ENCODE data around the gene SLC25A28. TPM values are rescaled to one million over a fixed set of nuclear protein-coding genes. Genes with fewer than 3 reads are reported as not detected.
"Not testable (repeated sequence)": the region's sequence is repeated elsewhere in the genome, so short reads cannot be mapped to it uniquely, and the experiment has no call there.

Gene SLC25A28
- total and polyA plus RNA-seq, 8 donors: 32.5 to 55.8 (median 49.3) TPM

- DNase-seq: no peak
- ATAC-seq: no peak
- TF ChIP-seq, protein P1, sequence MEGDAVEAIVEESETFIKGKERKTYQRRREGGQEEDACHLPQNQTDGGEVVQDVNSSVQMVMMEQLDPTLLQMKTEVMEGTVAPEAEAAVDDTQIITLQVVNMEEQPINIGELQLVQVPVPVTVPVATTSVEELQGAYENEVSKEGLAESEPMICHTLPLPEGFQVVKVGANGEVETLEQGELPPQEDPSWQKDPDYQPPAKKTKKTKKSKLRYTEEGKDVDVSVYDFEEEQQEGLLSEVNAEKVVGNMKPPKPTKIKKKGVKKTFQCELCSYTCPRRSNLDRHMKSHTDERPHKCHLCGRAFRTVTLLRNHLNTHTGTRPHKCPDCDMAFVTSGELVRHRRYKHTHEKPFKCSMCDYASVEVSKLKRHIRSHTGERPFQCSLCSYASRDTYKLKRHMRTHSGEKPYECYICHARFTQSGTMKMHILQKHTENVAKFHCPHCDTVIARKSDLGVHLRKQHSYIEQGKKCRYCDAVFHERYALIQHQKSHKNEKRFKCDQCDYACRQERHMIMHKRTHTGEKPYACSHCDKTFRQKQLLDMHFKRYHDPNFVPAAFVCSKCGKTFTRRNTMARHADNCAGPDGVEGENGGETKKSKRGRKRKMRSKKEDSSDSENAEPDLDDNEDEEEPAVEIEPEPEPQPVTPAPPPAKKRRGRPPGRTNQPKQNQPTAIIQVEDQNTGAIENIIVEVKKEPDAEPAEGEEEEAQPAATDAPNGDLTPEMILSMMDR (IDR thresholded peaks at IDR 0.05): no peak
- H3K9me3 ChIP-seq: no peaks in the 10 kb centered on the region
- no peak overlapping the region for H3K4me3 ChIP-seq
- H3K36me3 ChIP-seq: peaks cover 0 to 16% of the 10 kb centered on the region in 2 donors
- intact Hi-C loops (cut with DNase I): no loop called here
- H3K27me3 ChIP-seq: no peaks in the 10 kb centered on the region
- no peak overlapping the region for H3K27ac ChIP-seq
- H3K4me1 ChIP-seq: no peaks in the 10 kb centered on the region
These were observed 14.9 kb downstream of the SLC25A28 start for GRCh38 chr10:99605351-99605750.

DNA sequence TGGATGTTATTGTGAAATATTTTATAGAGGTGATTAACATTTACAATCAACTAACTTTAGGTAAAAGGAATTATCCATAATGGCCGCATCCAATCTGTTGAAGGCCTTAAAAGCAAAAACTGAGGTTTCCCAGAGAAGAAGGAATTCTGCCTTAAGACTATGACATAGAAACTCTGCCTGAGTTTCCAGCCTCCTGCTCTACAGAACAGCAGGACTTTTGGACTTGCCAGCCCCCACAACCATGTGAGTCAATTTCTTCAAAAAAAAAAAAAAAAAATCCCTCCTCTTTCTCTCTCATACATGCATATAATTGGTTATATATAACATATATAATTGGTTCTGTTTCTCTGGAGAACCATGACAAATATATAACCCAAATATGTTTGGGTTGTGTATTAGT, 15.4 kb downstream of the SLC25A28 start:
- no peak overlapping the region for H3K4me3 ChIP-seq
- TF ChIP-seq, protein P1 (IDR thresholded peaks at IDR 0.05): no peak
- DNase-seq (no peak), ATAC-seq (no peak)
- no peaks in the 10 kb centered on the region for H3K4me1 ChIP-seq
- intact Hi-C loops (cut with DNase I): no loop called here
- peaks cover 0 to 11% of the 10 kb centered on the region in 2 donors for H3K36me3 ChIP-seq
- no peaks in the 10 kb centered on the region for H3K9me3 ChIP-seq
- H3K27me3 ChIP-seq: no peaks in the 10 kb centered on the region
- no peak overlapping the region for H3K27ac ChIP-seq

- Histone ChIP-seq H3K4me1 (no peaks in the 10 kb centered on the region), H3K4me3 (no peak overlapping the region), H3K27me3 (no peaks in the 10 kb centered on the region), H3K9me3 (no peaks in the 10 kb centered on the region), H3K27ac (no peak overlapping the region), H3K36me3 (no peaks in the 10 kb centered on the region)
- TF ChIP-seq, protein P1 (IDR thresholded peaks at IDR 0.05): no peak
- DNase-seq (no peak), ATAC-seq (no peak)
- intact Hi-C loops (cut with DNase I): no loop called here
These were observed 21.3 kb downstream of the SLC25A28 start for GRCh38 chr10:99598781-99599509.

- intact Hi-C loops (cut with DNase I): no loop called here
- TF ChIP-seq, protein P1 (IDR thresholded peaks at IDR 0.05): no peak
- Histone ChIP-seq H3K36me3 (no peaks in the 10 kb centered on the region), H3K4me3 (no peak overlapping the region), H3K27me3 (no peaks in the 10 kb centered on the region), H3K4me1 (no peaks in the 10 kb centered on the region), H3K9me3 (no peaks in the 10 kb centered on the region), H3K27ac (no peak overlapping the region)
- DNase-seq (no peak), ATAC-seq (no peak)
These were observed 22.2 kb downstream of the SLC25A28 start for GRCh38 chr10:99598011-99598410.

DNA sequence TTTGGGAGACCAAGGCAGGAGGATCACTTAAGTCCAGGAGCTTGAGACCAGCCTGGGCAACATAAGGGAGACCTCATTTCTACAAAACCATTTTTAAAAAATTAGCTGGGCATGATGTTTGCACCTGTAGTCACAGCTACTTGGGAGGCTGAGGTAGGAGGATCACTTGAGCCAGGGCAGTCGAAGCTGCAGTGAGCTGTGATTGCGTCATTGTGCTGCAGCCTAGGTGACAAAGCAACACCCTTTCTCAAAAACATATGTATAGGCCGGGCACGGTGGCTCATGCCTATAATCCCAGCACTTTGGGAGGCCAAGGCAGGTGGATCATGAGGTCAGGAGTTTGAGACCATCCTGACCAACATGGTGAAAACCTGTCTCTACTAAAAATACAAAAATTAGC, 23.5 kb downstream of the SLC25A28 start:
- intact Hi-C loops (cut with DNase I); H3K9me3 ChIP-seq; H3K4me3 ChIP-seq; H3K27ac ChIP-seq; ATAC-seq; H3K4me1 ChIP-seq; H3K36me3 ChIP-seq; DNase-seq; H3K27me3 ChIP-seq: not testable (repeated sequence)

All from left lung (tissue), 10 donors.